Tibial nerve (tissue), 4 donors: ENCODE results near the gene SLC24A3. TPM values are rescaled to one million over a fixed set of nuclear protein-coding genes. Genes with fewer than 3 reads are reported as not detected.

ENCODE experiments used
- DNase-seq, 2 donors: peaks; one replicate each; pipeline ENCODE4 v3.0.0-alpha.2; 2019; ENCODE audit warnings: low spot score in 2 of 2
- H3K27ac ChIP-seq, 4 donors: fragments of 200-600 bp; sonication (generic) in 3 of 4; one replicate each; pipeline ENCODE4 v1.5.1; 2017 to 2019; ENCODE audit warnings: mild to moderate bottlenecking in 1 of 4
- H3K27me3 ChIP-seq, 2 donors: fragments of 200-600 bp; sonication (generic) in 1 of 2; one replicate each; pipeline versions ENCODE4 v1.5.1 to v1.6.0; 2017 to 2019
- H3K36me3 ChIP-seq, 3 donors: fragments of 200-600 bp; sonication (generic); one replicate each; pipeline ENCODE4 v1.5.1; 2018 to 2019
- H3K4me1 ChIP-seq, 4 donors: fragments of 200-600 bp; sonication (generic) in 3 of 4; one replicate each; pipeline ENCODE4 v1.5.1; 2017 to 2019
- H3K4me3 ChIP-seq, 4 donors: fragments of 200-600 bp; sonication (generic) in 3 of 4; one replicate each; pipeline ENCODE4 v1.5.1; 2017 to 2019; ENCODE audit warnings: mild to moderate bottlenecking in 1 of 4, moderate library complexity in 1 of 4
- H3K9me3 ChIP-seq, 4 donors: fragments of 200-600 bp; sonication (generic) in 3 of 4; one replicate each; pipeline ENCODE4 v1.5.1; 2017 to 2019
- CTCF ChIP-seq, 5 experiments: fragments of 200-600 bp in 3 of 5; fragments of 450-650 bp in 2 of 5; sonication (generic) in 3 of 5; IDR thresholded peaks; one replicate each; pipeline ENCODE4 v1.5.1; 2016 to 2019; ENCODE audit warnings: antibody characterized with exemption in 5 of 5, mild to moderate bottlenecking in 3 of 5, moderate library complexity in 2 of 5
- EP300 ChIP-seq, 2 donors: sonication (generic); formaldehyde crosslinking; IDR thresholded peaks; one replicate each; pipeline ENCODE4 v1.6.1; 2017; ENCODE audit warnings: antibody characterized with exemption in 2 of 2, mild to moderate bottlenecking in 1 of 2
- POLR2A ChIP-seq, 2 donors: fragments of 450-650 bp; IDR thresholded peaks; one replicate each; pipeline ENCODE4 v1.6.1; 2017; ENCODE audit warnings: antibody characterized with exemption in 2 of 2, mild to moderate bottlenecking in 2 of 2, moderate library complexity in 2 of 2
- WGBS, 2 donors: methylation state at CpG; one replicate each; pipeline ENCODE4 v1.1.5; 2018; 5-methylcytosine and 5-hydroxymethylcytosine counted together
- total RNA-seq, 4 donors: library from RNA; depleted of rRNA; stranded (reverse); fragments of >200 nt; gene quantifications; one replicate each; pipeline ENCODE4 v1.1.0, GENCODE V29; 2016

SLC24A3 gene
- total RNA-seq, 4 donors from 2014 or later: 1.3 to 4.0 (median 2.7) TPM

GRCh38 chr20:19375395-19375794, 163.0 kb downstream of the SLC24A3 start:
- Histone ChIP-seq H3K36me3 (no peaks in the 10 kb centered on the region), H3K27ac (no peak overlapping the region), H3K4me3 (no peak overlapping the region), H3K4me1 (no peaks in the 10 kb centered on the region), H3K27me3 (no peaks in the 10 kb centered on the region), H3K9me3 (no peaks in the 10 kb centered on the region)
- DNase-seq: no peak
- TF ChIP-seq CTCF (IDR thresholded peaks at IDR 0.05) (no peak), POLR2A (IDR thresholded peaks at IDR 0.05) (no peak), EP300 (IDR thresholded peaks at IDR 0.05) (no peak)
- 64 to 70% methylated on average over 6 of the region's 6 CpGs for WGBS, 2 donors

- DNase-seq: no peak
- Histone ChIP-seq H3K9me3 (no peaks in the 10 kb centered on the region), H3K36me3 (no peaks in the 10 kb centered on the region), H3K27me3 (no peaks in the 10 kb centered on the region), H3K27ac (no peak overlapping the region), H3K4me1 (no peaks in the 10 kb centered on the region), H3K4me3 (no peak overlapping the region)
- TF ChIP-seq POLR2A (IDR thresholded peaks at IDR 0.05) (no peak), CTCF (IDR thresholded peaks at IDR 0.05) (no peak), EP300 (IDR thresholded peaks at IDR 0.05) (no peak)
- WGBS, 2 donors: 72 to 77% methylated on average over 2 of the region's 2 CpGs
Observed at GRCh38 chr20:19375801-19376200, 163.4 kb downstream of the SLC24A3 start.

- no peaks in the 10 kb centered on the region for H3K4me1 ChIP-seq
- 57 to 72% methylated on average over 17 of the region's 17 CpGs for WGBS, 2 donors
- no peak for DNase-seq
- no peaks in the 10 kb centered on the region for H3K36me3 ChIP-seq
- H3K27ac ChIP-seq: no peak overlapping the region
- TF ChIP-seq CTCF (IDR thresholded peaks at IDR 0.05) (no peak), POLR2A (IDR thresholded peaks at IDR 0.05) (no peak), EP300 (IDR thresholded peaks at IDR 0.05) (no peak)
- no peak overlapping the region for H3K4me3 ChIP-seq
- no peaks in the 10 kb centered on the region for H3K9me3 ChIP-seq
- no peaks in the 10 kb centered on the region for H3K27me3 ChIP-seq
Observed at GRCh38 chr20:19376451-19377229, 164.2 kb downstream of the SLC24A3 start.

GRCh38 chr20:19378058-19378457, 165.6 kb downstream of the SLC24A3 start:
- 71 to 76% methylated on average over 3 of the region's 3 CpGs for WGBS, 2 donors
- no peak for DNase-seq

More at GRCh38 chr20:19378058-19378457, 165.6 kb downstream of the SLC24A3 start:
- no peaks in the 10 kb centered on the region for H3K9me3 ChIP-seq
- H3K36me3 ChIP-seq: no peaks in the 10 kb centered on the region
- no peak overlapping the region for H3K27ac ChIP-seq
- no peak overlapping the region for H3K4me3 ChIP-seq
- TF ChIP-seq POLR2A (IDR thresholded peaks at IDR 0.05) (no peak), CTCF (IDR thresholded peaks at IDR 0.05) (no peak), EP300 (IDR thresholded peaks at IDR 0.05) (no peak)
- H3K4me1 ChIP-seq: no peaks in the 10 kb centered on the region
- H3K27me3 ChIP-seq: no peaks in the 10 kb centered on the region
